ENCODE results near the gene PTBP1.
"Not testable (repeated sequence)": the region's sequence is repeated elsewhere in the genome, so short reads cannot be mapped to it uniquely, and the experiment has no call there.

PTBP1 gene

DNA sequence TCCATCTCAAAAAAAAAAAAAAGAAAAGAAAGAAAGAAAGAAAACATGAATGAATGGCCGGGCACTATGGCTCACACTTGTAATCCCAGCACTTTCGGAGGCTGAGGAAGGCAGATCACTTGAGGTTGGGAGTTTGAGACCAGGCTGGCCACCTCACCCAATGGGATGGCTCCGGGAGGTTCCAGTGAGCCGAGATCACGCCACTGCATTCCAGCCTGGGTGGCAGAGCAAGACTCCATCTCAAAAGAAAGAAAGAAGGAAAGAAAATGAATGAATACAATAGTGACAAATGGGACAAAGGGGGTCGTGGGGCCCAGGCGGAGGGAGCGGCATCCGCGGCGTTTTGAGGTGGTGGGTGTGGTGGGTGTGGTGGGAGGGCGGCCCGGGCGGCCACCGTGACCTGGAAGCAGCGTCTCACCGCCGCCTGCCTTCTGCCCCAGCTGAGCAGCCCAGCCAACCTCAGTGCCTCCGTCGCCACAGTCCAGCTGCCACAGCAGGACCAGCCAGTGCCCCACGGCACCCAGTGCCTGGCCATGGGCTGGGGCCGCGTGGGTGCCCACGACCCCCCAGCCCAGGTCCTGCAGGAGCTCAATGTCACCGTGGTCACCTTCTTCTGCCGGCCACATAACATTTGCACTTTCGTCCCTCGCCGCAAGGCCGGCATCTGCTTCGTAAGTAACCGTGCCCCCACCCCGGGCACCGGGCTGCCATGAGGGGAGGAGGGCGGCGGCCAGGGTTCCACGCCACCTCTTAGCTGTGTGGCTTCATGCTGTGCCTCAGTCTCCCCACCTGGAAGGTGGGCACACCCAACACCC, 48.7 kb downstream of the PTBP1 start:
- TF ChIP-seq, protein P1, sequence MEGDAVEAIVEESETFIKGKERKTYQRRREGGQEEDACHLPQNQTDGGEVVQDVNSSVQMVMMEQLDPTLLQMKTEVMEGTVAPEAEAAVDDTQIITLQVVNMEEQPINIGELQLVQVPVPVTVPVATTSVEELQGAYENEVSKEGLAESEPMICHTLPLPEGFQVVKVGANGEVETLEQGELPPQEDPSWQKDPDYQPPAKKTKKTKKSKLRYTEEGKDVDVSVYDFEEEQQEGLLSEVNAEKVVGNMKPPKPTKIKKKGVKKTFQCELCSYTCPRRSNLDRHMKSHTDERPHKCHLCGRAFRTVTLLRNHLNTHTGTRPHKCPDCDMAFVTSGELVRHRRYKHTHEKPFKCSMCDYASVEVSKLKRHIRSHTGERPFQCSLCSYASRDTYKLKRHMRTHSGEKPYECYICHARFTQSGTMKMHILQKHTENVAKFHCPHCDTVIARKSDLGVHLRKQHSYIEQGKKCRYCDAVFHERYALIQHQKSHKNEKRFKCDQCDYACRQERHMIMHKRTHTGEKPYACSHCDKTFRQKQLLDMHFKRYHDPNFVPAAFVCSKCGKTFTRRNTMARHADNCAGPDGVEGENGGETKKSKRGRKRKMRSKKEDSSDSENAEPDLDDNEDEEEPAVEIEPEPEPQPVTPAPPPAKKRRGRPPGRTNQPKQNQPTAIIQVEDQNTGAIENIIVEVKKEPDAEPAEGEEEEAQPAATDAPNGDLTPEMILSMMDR (IDR thresholded peaks at IDR 0.05; ENCODE audit: low read depth, low read length, missing control alignments): no peak
- H3K4me3 ChIP-seq (ENCODE audit: low read depth, low read length): no peak overlapping the region
- in situ Hi-C loops (cut with HindIII; ENCODE audit: low sequenced_read_pairs): no loop called here
- no peak for DNase-seq (ENCODE audit: low read depth)

DNA sequence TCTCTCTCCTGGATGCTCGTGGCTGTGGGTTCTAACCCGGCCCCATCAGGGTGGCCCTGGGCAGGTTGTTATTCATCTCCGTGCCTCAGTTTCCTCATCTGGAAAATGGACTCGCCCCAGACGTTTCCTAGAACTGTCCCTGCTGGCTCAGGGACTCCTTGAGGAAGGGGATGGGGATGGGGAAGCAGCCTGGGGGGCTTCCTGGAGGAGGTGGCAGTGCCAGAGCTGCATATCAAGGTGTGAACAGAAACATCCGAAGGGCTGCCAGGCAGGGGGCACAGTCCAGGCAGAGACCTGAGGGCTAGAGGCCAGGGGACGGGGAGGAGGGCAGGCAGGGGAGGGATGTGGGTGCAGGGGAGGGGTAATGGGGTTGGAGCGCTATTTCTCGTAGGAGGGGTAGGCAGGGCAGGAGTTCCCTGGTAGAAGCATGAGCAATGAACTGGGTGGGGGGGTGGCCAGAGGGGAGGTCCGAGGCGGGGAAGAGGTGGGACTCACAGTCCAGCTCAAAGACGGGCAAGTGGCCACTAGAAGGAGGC, 51.2 kb downstream of the PTBP1 start:
- TF ChIP-seq, protein P1 (IDR thresholded peaks at IDR 0.05; ENCODE audit: low read depth, low read length, missing control alignments): no peak
- H3K4me3 ChIP-seq (ENCODE audit: low read depth, low read length): no peak overlapping the region
- in situ Hi-C loops (cut with HindIII; ENCODE audit: low sequenced_read_pairs): no loop called here
- no peak for DNase-seq (ENCODE audit: low read depth)

DNA sequence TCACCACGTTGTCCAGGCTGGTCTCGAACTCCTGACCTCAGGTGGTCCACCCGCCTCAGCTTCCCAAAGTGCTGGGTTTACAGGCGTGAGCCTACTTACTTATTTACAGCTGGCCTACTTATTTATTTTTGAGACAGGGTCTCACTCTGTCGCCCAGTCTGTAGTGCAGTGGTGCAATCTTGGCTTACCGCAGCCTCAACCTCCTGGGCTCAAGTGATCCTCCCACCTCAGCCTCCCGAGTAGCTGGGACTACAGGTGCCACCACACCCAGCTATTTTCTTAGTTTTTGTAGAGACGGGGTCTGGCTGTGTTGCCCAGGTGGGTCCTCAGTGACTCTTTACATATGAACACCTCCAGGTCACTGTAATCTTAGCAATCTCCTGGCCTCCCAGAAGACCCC, 51.9 kb downstream of the PTBP1 start:
- H3K4me3 ChIP-seq (ENCODE audit: low read depth, low read length); in situ Hi-C loops (cut with HindIII; ENCODE audit: low sequenced_read_pairs); DNase-seq (ENCODE audit: low read depth): not testable (repeated sequence)

DNA sequence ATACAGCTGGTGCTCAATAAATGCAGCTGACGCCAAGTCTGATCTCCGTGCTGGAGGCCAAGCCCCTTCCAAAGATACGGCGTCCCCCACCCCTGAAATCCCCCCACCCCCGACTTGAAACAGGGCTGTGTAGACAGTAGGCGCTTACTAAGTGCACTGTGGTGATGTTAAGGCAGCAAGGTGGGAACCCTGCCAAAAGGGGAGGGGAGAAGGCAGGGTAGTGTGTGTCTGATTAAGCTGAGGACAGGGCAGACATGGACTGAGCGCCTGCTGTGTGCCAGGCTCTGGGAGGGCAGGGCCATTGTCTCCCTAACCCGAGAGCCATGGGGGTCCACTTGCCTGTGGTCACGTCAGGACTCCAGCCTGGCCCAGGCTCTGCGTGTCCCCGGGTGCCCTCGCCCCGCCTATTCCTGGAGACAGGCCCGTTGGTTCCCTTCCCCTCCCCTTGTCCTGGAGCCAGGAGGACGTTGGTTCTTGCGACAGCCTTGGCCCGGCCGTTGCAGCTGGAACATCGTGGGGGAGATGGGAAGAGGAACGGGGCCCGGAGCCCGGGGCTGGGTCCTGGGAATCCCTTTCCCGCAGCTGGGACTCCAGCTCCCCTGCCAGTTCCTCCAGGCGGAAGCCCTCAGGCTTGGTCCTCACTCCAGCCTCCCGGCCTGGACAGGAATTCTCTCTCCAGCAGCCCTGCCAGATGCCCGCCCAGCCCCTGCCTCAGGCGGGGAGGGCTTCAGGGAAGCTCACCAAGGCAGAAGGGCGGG, 53.1 kb downstream of the PTBP1 start:
- TF ChIP-seq, protein P1 (IDR thresholded peaks at IDR 0.05; ENCODE audit: low read depth, low read length, missing control alignments): no peak
- in situ Hi-C loops (cut with HindIII; ENCODE audit: low sequenced_read_pairs): no loop called here
- DNase-seq (ENCODE audit: low read depth): peak; percentile 83
- no peak overlapping the region for H3K4me3 ChIP-seq (ENCODE audit: low read depth, low read length)

DNA sequence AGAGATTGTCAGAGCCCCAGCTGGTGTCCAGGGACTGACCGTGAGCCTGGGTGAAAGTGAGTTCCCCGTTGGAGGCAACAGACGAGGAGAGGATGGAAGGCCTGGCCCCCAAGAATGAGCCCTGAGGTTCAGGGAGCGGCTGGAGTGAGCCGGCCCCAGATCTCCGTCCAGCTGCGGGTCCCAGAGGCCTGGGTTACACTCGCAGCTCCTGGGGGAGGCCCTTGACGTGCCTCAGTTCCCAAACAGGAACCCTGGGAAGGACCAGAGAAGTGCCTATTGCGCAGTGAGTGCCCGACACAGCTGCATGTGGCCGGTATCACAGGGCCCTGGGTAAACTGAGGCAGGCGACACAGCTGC, 53.7 kb downstream of the PTBP1 start:
- no peak overlapping the region for H3K4me3 ChIP-seq (ENCODE audit: low read depth, low read length)
- in situ Hi-C loops (cut with HindIII; ENCODE audit: low sequenced_read_pairs): no loop called here
- TF ChIP-seq, protein P1 (IDR thresholded peaks at IDR 0.05; ENCODE audit: low read depth, low read length, missing control alignments): no peak

DNA sequence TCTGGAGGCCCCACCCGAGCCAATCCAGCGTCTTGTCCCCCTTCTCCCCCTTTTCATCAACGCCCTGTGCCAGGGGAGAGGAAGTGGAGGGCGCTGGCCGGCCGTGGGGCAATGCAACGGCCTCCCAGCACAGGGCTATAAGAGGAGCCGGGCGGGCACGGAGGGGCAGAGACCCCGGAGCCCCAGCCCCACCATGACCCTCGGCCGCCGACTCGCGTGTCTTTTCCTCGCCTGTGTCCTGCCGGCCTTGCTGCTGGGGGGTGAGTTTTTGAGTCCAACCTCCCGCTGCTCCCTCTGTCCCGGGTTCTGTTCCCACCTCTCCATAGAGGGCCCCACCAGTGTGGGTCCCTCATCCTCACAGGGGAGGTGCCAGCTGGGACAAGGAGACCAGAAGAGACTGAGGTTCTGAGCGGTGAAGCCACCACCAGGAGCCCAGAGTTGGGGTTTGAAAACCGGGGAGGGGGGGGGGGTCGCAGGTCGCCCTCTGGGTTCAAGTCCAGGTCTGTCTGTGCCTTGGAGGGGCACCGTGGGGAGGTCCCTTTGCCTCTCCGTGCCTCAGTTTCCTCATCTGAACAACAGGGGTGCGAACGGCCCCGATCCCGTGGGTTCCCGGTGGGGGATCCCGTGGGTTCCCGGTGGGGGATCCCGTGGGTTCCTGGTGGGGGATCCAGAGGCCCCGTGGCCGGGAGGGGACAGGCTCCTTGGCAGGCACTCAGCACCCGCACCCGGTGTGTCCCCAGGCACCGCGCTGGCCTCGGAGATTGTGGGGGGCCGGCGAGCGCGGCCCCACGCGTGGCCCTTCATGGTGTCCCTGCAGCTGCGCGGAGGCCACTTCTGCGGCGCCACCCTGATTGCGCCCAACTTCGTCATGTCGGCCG, 55.1 kb downstream of the PTBP1 start, which contains the start of gene ELANE:
Gene ELANE (plus strand): TSS at position 168 of the 878 bp plus-strand sequence. CDS start 26 bp downstream, at position 194.
- H3K4me3 ChIP-seq (ENCODE audit: low read depth, low read length): no peak within 1 kb of the TSS
- no peak for DNase-seq (ENCODE audit: low read depth)
- TF ChIP-seq, protein P1 (IDR thresholded peaks at IDR 0.05; ENCODE audit: low read depth, low read length, missing control alignments): no peak
- in situ Hi-C loops (cut with HindIII; ENCODE audit: low sequenced_read_pairs): no loop called here

More for the DNA sequence above, 53.7 kb downstream of the PTBP1 start:
- no peak for DNase-seq (ENCODE audit: low read depth)

Data from astrocyte of the cerebellum (primary cell).